ENCODE results near the gene STING1.

- TF ChIP-seq POLR2A (IDR thresholded peaks at IDR 0.05; ENCODE audit: low read depth, low read length) (no peak), EZH2 (IDR thresholded peaks at IDR 0.05; ENCODE audit: borderline replicate concordance, low read depth, low read length, severe bottlenecking) (no peak), POLR2AphosphoS5 (IDR thresholded peaks at IDR 0.05; ENCODE audit: insufficient read depth, low read depth, low read length) (no peak)
- TF ChIP-seq, protein P1, sequence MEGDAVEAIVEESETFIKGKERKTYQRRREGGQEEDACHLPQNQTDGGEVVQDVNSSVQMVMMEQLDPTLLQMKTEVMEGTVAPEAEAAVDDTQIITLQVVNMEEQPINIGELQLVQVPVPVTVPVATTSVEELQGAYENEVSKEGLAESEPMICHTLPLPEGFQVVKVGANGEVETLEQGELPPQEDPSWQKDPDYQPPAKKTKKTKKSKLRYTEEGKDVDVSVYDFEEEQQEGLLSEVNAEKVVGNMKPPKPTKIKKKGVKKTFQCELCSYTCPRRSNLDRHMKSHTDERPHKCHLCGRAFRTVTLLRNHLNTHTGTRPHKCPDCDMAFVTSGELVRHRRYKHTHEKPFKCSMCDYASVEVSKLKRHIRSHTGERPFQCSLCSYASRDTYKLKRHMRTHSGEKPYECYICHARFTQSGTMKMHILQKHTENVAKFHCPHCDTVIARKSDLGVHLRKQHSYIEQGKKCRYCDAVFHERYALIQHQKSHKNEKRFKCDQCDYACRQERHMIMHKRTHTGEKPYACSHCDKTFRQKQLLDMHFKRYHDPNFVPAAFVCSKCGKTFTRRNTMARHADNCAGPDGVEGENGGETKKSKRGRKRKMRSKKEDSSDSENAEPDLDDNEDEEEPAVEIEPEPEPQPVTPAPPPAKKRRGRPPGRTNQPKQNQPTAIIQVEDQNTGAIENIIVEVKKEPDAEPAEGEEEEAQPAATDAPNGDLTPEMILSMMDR (IDR thresholded peaks at IDR 0.05; ENCODE audit: extremely low read depth in 1 of 2, insufficient read depth in 1 of 2, low read depth in 1 of 2, low read length in 2 of 2): no peak
- TF ChIP-seq, protein P2, sequence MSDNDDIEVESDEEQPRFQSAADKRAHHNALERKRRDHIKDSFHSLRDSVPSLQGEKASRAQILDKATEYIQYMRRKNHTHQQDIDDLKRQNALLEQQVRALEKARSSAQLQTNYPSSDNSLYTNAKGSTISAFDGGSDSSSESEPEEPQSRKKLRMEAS (IDR thresholded peaks at IDR 0.05; ENCODE audit: insufficient read depth, insufficient read length): no peak
Observed at GRCh38 chr5:139481122-139481533, 1.4 kb downstream of the STING1 start.

All from endothelial cell of umbilical vein (primary cell).